ENCODE measurements around the gene GRIN2C. TPM values are rescaled to one million over a fixed set of nuclear protein-coding genes. Genes with fewer than 3 reads are reported as not detected.

GRIN2C gene
- total RNA-seq, 1 donor from 2014 or later: 0.65 TPM

DNA sequence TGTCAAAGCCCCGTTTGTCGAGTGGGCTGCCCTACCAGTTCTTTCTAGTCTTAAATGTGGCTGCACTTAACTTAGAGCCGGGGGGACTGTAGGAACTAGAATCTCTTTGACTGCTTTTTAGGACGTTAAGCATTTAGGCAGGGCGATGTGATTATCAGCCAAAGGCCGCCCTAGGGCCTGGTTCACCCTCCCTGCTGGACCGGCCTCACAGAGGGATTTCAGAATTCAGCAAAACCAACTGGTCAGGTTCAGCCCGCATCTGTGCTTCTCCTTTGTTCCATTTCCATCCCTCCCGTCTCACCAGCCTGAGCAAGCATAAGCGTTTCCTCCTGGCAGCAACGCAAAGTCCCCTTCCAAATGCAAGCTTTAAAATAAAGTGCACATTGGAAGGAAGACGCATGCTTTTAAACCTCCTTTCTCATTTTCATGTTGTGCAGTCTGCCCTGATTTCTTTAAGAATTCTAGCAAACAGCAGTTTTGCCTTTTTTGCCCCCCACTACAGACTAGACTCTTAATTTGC is 67.0 kb downstream of the GRIN2C start:
- intact Hi-C loops (cut with DNase I): no loop called here
- ATAC-seq (ENCODE audit: poor library complexity) (no peak), DNase-seq (no peak)

Other genes with a start within 250 kb of the GRIN2C start
- gene CD300E, start 236.1 kb downstream of the GRIN2C start, total RNA-seq: 0.38 TPM
- gene CD300LF, start 147.0 kb downstream of the GRIN2C start, total RNA-seq: not detected
- 4.1 TPM for gene RAB37, start 122.6 kb downstream of the GRIN2C start, total RNA-seq
- 13.7 TPM for gene NHERF1, start 111.3 kb downstream of the GRIN2C start, total RNA-seq
- gene NAT9, start 83.5 kb downstream of the GRIN2C start, total RNA-seq: 18.6 TPM
- 4.6 TPM for gene FDXR, start 13.1 kb upstream of the GRIN2C start, total RNA-seq
- not detected for gene FADS6, start 33.7 kb upstream of the GRIN2C start, total RNA-seq
- not detected for gene USH1G, start 63.4 kb upstream of the GRIN2C start, total RNA-seq
- gene OTOP2, start 64.4 kb upstream of the GRIN2C start, total RNA-seq: not detected
- gene OTOP3, start 76.0 kb upstream of the GRIN2C start, total RNA-seq: not detected
- gene HID1, start 112.9 kb upstream of the GRIN2C start, total RNA-seq: 9.0 TPM
- 18.4 TPM for gene CDR2L, start 127.7 kb upstream of the GRIN2C start, total RNA-seq
- 46.6 TPM for gene MRPL58, start 152.8 kb upstream of the GRIN2C start, total RNA-seq
- gene ATP5PD, start 187.1 kb upstream of the GRIN2C start, total RNA-seq: 832 TPM
- 23.8 TPM for gene KCTD2, start 187.3 kb upstream of the GRIN2C start, total RNA-seq
- gene SLC16A5, start 228.1 kb upstream of the GRIN2C start, total RNA-seq: 6.5 TPM

All from Right ventricle myocardium superior (tissue), 1 donor.